ENCODE results near the gene TAC1.
"Not testable (repeated sequence)": the region's sequence is repeated elsewhere in the genome, so short reads cannot be mapped to it uniquely, and the experiment has no call there.

TAC1 gene, protein sequence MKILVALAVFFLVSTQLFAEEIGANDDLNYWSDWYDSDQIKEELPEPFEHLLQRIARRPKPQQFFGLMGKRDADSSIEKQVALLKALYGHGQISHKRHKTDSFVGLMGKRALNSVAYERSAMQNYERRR

DNA sequence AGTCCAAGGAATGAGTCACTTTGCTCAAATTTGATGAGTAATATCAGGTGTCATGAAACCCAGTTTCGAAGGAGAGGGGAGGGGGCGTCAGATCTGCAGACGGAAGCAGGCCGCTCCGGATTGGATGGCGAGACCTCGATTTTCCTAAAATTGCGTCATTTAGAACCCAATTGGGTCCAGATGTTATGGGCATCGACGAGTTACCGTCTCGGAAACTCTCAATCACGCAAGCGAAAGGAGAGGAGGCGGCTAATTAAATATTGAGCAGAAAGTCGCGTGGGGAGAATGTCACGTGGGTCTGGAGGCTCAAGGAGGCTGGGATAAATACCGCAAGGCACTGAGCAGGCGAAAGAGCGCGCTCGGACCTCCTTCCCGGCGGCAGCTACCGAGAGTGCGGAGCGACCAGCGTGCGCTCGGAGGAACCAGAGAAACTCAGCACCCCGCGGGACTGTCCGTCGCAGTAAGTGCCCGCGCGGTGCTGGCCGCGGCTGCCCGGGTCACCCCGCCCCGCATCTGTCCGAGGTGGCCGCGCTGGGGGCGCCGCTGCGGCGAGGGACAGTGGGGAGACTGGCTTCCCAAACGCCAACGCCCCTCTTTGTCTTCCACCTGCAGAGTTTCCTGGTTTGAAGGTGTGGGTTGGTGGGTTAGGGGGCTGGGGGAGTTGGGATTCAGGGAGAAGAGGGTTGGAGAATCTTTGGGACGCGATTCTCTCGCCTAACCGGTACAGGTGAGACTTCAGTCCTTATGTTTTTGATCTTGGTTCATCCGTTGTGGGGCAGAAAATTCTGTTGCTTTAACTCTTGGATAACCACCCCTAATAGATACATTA lies at the start of gene TAC1:
Gene TAC1, plus strand, starts transcription at position 351 of the 829 bp plus-strand sequence. CDS start 527 bp downstream, outside the sequence.
- peak; percentile 4 for DNase-seq

DNA sequence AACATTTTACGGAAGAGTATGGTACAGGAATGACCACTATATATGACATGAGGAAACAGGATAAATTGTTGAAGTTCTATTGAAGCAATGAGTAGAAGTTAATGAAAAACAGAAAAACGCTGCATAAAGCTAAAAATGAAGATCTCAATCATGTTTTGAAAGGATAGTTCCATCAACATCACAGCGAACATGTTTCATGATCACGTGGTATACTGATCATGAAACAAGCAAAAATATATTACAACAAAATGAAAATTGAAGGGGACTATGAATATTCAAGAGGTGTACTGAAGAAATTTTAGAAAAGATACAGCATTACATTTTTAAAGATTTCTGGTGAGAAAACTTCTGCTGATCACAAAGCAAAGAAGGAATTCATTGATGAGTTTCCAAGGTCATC lies 45.9 kb upstream of the TAC1 start:
- DNase-seq: no peak

DNA sequence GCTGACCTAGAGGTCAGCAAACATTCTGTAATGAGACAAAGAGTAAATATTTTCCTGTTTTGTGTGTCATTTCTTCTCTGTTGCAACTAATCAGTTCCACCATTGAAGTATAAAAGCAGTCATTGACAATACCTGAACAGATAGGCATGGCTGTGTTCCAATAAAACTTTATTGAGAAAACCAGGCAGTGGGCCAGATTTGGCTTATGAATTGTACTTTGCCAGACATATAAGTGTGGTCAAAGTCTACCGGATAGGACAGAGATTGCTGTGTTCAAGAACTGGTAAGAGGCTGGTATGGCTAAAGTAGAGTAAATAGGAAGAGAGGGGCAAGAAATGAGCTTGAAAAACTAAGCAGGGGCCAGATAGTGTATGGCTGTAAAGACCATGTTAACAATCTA lies 38.3 kb upstream of the TAC1 start:
- no peak for DNase-seq

DNA sequence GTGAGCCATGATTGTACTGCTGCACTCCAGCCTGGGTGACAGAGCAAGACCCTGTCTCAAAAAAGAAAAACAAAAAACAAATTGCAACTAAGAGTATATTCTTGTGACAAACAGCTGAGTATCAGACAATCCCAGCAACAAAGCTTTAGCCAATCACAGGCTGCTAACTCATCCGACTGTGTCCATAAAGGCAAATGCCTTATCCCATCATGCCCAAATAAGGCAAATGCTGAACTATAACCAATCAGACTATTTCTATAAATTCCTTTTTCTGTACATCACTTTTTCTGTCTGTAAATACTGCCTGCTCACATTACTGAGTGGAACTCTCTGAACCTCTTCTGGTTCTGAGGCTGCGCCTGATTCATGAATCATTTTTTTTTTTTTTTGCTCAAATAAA lies 37.5 kb upstream of the TAC1 start:
- no peak for DNase-seq

DNA sequence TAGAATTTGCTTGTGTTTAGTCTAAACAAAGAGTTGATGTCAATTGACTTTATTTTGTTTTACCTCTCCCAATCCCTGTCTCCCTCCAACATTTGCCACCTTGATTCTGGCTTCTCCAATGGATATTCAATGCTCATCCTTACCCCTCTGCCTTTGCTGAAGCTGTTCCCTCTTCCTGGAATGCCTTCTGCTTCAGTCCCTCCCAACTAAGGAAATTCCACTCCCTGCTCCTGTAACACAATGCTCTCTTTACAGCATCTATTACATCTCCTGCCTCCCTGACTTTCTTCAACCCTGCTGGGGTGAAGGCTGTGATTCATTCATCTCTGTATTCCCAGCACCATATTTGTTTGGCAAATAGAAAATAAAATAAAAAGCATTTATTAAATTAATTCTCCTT lies 34.5 kb upstream of the TAC1 start:
- DNase-seq: no peak

DNA sequence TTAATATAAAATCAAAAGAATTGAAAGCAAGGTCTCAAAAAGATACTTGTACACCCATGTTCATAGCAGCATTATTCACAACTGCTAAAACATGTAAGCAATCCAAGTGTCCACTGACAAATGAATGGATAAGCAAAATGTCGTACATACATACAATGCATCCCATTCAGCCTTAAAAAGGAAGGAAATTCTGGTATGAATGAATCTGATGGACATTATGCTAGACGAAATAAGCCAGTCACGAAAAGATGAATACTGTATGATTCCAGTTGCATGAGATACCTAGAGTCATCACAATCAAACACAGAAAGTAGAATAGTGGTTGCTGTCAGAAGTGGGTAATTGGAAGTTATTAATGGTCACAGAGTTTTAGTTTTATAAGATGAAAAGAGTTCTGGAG lies 9.5 kb upstream of the TAC1 start:
- no peak for DNase-seq

DNA sequence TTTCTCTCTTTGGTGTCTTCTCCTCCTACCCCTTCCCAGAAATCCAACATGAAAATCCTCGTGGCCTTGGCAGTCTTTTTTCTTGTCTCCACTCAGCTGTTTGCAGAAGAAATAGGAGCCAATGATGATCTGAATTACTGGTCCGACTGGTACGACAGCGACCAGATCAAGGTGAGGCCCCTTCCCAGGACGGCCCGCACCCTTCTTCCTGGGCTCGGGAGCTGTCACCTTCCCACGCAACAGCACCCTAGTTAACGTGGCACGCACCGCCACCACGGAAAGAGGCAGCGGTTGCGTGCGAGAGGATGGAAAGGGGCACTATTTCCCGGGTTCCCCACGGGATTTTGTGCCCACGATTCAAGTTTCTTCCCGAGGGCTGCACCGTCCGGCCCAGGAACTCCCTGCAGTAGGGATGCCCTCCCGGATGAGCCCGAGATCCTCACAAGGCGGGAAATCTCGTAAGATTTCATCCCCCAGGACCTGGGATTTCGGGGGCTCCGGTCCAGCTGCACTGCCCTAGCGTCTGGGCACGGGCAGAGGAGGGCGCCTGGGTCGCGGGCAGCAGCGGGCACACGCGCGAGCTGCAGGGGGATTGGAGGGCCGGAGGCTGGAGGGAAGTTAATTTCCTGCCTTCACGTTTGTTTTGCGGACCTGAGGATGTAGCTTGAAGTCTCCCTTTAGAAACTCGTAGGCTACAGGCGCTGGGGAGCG lies 834 bp downstream of the TAC1 start:
- peak; percentile 1 for DNase-seq

DNA sequence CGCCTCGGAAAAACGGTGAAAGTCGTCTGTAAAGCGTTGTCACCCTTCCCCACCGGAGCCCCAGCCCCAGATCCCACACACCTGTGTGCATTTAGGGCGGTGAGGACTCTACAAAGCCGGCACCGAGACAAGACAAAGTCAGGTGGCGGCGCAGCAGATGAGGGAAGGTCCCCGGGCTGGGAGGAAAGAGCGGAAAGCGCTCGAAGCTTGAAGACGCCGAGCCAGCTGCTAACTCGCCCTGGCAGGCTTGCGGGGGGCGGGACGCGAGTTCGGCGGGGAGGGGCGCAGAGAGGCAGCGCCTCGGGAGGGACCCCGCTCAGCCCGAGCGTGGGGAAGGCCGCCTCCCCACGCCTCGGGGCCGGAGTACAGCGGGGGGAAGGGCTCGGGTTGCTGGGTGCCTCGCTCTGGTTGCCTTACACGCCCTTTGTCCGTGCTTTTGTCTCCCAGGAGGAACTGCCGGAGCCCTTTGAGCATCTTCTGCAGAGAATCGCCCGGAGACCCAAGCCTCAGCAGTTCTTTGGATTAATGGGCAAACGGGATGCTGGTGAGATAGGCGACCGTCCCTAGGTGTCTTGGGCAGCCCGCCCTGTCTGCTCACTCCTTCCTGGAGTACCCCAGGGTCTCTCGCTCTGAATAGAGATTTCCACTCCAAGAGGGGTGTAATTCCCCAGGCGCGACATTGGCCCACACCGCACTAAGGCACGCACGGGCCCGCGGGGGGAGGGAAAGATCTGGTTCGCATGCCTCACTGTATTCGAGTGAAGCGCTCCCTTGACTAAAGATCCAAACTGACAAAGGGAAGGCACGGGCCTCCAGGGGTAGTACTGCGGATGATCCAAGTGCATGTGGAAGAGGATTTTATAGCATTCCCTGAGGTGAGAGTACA lies 1.6 kb downstream of the TAC1 start:
- DNase-seq: peak; percentile 3

DNA sequence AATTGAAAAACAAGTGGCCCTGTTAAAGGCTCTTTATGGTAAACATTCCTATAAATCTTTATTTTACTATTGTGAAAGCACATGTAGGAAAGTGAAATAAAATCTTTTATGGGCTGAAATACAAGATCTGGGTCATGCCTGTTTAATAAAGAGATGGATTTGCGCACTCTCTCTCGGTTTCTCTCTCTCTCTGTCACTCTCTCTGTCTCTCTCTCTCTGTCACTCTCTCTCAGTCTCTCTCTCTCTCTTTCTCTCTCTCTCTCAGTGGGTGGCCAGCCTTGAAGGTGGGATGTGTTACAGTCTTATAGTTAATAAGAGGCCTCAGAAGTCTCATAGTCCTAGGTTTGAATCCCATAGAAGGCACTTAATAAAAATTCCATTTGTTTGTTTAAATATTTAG lies 2.4 kb downstream of the TAC1 start:
- no peak for DNase-seq

DNA sequence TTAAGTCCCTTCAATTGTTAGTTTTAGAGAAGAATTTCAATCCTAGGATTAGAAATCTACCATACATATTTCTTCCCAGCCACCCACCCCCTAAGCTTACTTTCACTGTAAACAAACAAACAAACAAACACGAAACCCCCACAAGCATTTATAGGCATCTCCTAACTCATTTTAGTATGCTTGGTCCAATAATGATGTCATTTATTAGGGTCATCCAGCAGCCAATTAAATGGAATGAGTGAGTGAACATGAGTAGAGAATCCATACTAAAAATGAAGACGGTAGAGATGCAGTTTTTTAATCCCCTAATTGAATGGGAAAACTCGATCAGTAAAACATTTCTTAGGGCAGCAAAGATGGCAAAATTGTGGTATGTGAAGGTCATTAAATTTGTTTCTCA lies 3.2 kb downstream of the TAC1 start:
- no peak for DNase-seq

DNA sequence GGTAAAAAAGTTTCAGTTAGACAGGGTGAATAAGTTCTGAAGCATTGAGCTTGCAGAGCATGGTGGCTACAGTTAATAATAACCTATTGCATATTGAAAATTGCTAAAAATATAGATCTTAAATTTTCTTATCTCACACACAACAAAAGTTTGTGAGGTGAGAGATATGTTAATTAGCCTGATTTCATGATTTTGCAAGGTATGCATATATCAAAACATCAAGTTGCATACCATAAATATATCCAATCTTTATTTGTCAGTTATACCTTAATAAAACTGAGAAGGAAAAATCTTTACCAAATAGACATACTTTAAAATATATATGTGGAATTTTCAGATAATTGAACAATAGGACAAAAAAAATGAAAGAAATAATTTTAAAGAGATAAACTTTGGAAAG lies 16.6 kb downstream of the TAC1 start:
- DNase-seq: no peak

DNA sequence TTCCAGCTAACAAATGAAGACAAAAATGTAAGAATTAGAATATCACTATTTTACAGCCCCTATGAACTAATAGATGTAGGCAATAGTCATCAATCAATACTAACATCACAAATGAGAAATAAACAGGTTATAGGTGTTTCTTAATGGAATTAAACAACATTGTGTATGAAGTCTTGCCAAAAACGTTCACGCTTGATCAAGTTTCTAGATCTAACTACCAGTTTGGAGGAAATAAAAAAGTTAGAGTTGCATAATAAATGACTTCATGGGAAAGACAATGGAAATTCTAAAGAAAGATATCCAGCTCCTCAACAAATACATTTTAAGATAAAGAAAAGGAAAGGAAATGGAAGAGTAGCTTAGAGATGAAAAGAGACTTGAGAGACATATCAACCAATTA lies 19.7 kb downstream of the TAC1 start:
- no peak for DNase-seq

DNA sequence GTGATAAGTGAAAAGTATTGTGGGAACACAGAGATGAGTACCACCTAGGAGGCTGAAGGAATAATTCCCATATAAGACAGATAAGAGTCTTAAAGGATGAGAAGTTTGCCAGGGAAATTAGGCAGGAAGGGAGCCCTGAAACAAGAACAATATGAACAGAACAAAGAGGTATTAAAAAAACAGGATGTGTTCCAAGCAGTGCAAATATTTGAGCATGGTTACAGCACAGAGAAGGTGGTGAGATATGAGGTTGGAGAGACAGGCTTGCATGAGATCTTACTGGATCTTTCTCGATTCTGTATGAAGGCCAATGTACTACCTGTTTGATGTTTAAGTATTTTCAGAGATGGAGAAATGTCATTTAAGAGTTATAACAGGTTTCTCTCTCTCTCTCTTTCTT lies 20.3 kb downstream of the TAC1 start:
- DNase-seq: no peak

DNA sequence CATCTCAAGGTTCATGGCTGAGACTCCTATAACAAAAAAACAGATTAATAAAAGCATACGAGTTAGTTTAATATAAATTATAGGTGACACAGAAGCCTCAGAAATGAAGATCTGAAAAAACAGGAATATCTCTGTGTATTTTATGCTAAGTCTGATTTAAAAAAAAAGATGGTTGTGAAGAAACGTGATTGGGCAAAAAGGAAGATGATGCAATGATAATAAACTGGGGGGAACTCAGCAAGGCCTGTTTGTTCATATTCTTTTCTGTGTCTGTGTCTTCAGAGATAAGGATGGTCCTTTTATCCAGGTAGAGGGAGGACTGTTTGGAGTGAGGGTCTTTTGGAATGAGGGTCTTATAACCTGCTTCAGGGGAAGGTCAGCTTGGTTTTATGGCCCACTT lies 25.9 kb downstream of the TAC1 start:
- DNase-seq: no peak

DNA sequence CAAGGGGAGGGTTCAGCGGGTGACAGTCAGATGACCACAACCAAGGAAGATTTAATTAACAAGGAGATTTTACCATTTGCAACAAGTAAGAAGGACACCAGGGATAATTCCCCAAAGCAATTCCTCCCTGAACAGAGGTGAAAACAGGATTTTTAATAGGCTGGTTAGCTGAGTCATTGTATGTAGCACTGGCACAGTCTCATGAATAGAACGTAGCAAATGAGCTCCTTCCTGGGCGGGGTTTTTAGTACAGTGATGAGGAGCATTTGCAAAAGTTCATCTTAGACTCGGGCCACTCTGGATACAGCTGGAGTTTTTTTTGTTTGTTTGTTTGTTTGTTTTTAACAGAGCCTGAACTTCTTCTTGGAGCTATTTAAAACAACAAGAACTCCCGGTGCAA lies 39.0 kb downstream of the TAC1 start:
- no peak for DNase-seq

DNA sequence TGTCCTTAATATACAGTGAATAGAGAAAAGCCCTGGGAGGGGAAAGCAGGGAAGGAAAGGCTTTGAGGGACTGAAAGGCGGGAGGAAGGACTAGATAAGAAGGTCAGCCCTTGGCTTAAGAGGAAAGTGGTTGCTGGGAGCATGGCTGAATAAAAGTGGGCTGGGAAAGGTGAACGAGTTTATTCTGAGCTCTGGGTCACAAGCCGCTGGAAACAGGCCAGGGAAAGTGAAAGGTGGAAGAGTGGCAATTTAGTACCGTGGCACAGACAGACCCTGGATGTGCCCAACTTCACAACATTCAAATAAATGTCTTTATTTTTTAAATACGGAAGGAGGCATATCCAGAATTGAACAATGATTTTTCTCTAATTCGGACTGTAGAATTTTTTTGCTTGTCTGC lies 39.7 kb downstream of the TAC1 start:
- no peak for DNase-seq

DNA sequence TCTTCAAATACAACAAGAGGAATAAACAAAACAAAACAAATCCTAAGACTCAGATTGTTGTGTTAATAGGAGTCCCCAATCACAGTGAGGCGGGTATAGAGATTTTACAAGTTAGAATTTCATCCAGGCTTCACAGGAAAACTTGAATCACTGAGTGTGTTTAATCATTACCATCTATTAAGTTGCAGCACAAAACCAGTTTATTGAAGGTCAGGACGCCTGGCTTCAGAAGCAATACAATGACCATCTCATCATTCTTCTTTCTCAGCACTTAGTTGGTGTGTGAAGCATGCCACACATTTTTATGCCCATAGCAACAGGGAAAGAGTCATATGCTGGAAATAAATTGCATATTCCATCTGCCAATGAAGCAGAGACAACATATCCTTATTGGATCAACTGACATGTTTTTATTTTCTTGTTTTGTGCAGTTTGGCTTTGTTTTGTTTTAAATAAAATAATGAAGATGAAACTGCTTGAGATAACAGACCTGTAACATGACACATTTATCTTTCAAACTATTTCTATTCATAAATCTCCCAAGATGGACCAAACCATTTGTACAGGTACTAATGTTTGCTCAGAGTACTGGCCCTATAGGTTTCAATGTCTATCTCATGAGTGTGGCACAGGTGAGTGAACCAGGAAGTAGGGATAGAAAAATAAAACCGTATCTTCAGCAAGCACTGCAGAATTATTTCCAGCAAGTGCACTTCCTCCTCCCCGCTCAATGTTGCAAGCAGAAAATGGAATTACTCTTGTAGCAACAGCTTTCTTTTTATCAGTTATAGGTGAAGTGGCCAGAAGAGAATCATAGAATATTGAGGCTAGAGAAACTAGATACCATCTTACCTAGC lies 40.4 kb downstream of the TAC1 start:
- no peak for DNase-seq

DNA sequence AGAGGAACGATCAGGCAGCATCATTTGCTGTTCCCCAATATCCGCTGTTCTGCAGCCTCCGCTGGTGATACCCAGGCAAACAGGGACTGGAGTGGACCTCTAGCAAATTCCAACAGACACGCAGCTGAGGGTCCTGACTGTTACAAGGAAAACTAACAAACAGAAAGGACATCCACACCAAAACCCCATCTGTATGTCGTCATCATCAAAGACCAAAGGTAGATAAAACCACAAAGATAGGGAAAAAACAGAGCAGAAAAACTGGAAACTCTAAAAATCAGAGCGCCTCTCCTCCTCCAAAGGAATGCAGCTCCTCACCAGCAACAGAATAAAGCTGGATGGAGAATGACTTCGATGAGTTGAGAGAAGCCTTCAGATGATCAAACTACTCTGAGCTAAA lies 54.5 kb downstream of the TAC1 start:
- not testable (repeated sequence) for DNase-seq

All from hematopoietic multipotent progenitor cell treated with erythropoietin and hydrocortisone succinate and interleukin-3 and kit ligand, for 4 days (in vitro differentiated cells).